ENCODE measurements around the gene PDE4DIP.
"Not testable (repeated sequence)": the region's sequence is repeated elsewhere in the genome, so short reads cannot be mapped to it uniquely, and the experiment has no call there.

Gene PDE4DIP
- 71.0 to 180 (median 121) reads per million in 17 experiments for total RNA-seq

DNA sequence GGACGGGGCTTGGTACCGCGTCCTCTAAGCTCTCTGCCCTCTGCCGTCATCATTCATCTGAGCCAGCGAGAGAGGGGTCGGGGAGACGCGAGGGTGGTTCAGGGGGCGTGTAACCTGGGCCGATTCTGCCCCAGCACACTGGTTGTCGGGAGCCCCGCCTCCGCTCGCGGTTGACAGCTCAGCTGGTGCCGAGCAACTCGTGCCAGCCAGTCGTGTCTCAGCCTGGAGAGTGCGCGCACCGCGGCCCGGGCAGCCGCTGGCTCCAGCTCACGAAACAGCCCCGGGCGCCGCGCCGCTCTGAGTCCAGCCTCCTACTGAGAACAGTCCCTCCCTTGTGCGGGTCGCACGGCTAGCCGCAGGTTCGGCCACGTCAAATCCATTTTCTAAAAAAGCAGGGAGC is at the start of gene PDE4DIP:
Gene PDE4DIP, plus strand, starts transcription at position 209 of the 400 bp plus-strand sequence. CDS start 347 bp downstream, outside the sequence.
- not testable (repeated sequence) for DNase-seq

DNA sequence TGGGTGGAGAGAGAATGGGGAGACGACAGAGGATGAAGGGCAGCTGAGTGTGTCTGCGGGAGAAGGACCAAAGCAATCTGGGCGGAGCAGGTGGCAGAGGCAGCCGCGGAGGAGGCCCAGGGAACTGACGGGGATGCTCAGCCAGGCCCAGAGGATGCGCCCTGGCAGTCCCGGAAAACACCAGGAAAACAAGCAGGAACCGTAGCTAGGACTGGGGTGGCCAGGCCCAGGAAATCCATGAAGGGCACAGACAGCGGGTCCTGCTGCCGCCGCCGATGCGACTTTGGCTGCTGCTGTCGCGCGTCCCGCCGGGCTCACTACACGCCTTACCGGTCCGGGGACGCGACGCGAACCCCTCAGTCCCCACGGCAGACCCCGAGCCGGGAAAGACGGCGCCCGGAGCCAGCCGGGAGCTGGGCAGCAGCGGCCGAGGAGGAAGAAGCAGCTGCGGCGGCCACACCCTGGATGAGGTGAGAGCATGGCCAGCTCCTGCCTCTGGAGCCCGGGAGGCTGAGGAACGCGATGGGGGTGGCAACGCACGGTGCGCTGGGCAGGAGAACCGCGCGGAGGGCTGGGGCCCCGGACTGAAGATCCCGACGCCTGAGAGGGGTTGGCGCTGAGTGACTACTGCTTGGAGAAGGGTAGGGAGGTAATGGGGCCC is 35.8 kb upstream of the PDE4DIP start:
- not testable (repeated sequence) for DNase-seq

- not testable (repeated sequence) for DNase-seq
These were observed 35.3 kb upstream of the PDE4DIP start for GRCh38 chr1:148808929-148809283.

- not testable (repeated sequence) for DNase-seq
These were observed 22.0 kb upstream of the PDE4DIP start for GRCh38 chr1:148822180-148822579.

DNA sequence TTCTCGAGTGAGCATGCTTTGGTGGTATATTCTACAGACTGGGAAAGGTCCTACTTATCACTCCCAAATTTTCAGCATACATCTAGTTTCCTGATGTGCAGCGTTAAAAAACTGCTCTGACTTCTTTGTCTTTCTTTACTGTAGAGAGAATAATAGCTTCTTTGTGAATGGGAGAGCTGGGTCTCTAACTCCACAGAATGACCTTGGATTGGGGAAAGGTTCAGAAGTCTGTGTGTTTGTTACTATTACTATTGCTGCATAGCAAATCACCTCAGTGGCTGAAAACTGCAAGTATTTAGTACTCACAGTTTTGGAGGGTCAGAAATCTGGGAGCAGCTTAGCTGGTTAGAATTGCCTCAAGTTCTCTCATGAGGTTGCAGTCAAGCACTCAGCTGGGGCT is 20.4 kb upstream of the PDE4DIP start:
- DNase-seq = not testable (repeated sequence)

DNA sequence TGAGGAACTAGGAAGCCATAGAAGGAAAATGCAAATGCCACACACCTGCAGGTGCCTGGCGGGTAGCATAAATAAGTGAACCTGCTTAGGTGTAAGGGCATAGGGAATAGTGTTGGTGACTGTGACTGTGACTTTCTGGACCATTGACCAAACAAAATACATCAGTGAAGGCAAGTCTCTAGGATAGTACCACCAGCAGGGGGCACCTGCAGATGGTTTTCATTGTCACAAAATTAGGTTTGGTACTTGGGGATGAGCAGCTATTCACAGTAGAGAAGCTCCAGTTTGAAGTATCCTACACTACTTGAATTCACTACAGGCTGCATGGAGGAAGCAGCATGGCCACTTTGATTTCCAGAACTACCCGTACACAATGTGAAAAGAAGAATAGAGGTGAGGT is 19.2 kb upstream of the PDE4DIP start:
- DNase-seq = not testable (repeated sequence)

GRCh38 chr1:148828531-148828930 is 15.7 kb upstream of the PDE4DIP start:
- DNase-seq = not testable (repeated sequence)

- DNase-seq = not testable (repeated sequence)
These were observed 15.3 kb upstream of the PDE4DIP start for GRCh38 chr1:148828962-148829361.

- not testable (repeated sequence) for DNase-seq
These were observed 14.9 kb upstream of the PDE4DIP start for GRCh38 chr1:148829365-148829764.

- DNase-seq = not testable (repeated sequence)
These were observed 3.0 kb upstream of the PDE4DIP start for GRCh38 chr1:148841262-148841661.

GRCh38 chr1:148844651-148845050 is 423 bp downstream of the PDE4DIP start:
- DNase-seq = not testable (repeated sequence)

GRCh38 chr1:148845068-148845467 is 840 bp downstream of the PDE4DIP start:
- not testable (repeated sequence) for DNase-seq

DNA sequence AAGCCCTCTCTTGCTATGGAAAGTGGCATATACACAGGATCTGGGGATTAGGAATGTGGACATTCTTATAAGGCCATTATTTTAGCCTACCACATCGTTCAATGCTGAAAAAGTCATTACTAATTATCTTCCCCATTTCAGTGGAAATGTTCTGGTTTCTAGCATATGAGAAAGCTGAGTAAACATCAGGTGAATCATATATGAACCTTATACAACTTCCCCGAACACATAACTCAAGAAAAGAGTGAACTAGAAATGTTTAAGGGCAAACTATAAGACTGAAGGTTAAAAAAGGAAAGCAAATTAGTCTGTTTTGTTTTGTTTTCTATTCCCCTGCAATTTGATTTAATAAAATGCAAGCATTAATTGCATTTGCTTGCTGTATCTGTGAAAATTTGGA is 6.1 kb downstream of the PDE4DIP start:
- not testable (repeated sequence) for DNase-seq

DNA sequence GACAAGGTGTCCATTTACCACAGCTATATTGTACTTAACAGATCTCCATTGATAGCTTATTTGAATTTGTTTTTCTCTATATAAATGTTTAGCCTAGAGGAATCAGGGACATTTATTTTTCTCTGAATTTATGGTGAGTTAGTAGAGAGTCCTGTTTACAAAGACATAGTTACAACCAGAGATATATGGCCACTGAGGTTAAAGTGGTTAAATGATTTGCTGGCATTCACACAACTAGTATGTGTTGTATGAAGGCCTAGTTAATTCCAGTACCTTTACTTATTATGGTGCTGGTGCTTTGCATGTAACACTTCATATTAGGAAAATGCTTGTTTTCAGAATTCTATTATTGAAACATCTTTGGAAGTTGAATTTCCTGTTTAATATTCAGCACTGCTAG is 6.6 kb downstream of the PDE4DIP start:
- not testable (repeated sequence) for DNase-seq

DNA sequence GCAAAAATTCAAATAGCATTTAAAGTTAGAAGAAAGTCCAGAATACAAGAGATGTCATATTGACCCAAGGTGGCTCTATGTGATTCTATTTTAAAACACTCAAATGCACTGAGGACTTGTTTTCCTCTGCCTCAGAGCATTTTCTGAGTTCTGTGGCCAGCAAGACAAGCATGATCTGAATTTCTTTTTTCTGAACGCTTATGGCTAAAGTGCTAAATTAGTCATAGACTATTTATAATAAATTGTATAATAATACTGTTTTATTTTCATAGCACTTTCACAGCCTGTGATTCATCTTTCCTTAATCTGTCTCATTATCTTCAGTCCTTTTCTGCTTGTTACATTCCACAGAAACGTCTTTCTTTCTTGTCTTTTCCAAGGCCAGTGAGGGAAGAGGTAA is 7.5 kb downstream of the PDE4DIP start:
- not testable (repeated sequence) for DNase-seq

- DNase-seq = not testable (repeated sequence)
These were observed 9.1 kb downstream of the PDE4DIP start for GRCh38 chr1:148853363-148853762.

GRCh38 chr1:148854063-148854462 is 9.8 kb downstream of the PDE4DIP start:
- not testable (repeated sequence) for DNase-seq

GRCh38 chr1:148855367-148855766 is 11.1 kb downstream of the PDE4DIP start:
- DNase-seq = not testable (repeated sequence)

- not testable (repeated sequence) for DNase-seq
These were observed 15.8 kb downstream of the PDE4DIP start for GRCh38 chr1:148860049-148860448.

GRCh38 chr1:148860579-148861259 is 16.5 kb downstream of the PDE4DIP start:
- not testable (repeated sequence) for DNase-seq

- not testable (repeated sequence) for DNase-seq
These were observed 18.4 kb downstream of the PDE4DIP start for GRCh38 chr1:148862590-148862989.

DNA sequence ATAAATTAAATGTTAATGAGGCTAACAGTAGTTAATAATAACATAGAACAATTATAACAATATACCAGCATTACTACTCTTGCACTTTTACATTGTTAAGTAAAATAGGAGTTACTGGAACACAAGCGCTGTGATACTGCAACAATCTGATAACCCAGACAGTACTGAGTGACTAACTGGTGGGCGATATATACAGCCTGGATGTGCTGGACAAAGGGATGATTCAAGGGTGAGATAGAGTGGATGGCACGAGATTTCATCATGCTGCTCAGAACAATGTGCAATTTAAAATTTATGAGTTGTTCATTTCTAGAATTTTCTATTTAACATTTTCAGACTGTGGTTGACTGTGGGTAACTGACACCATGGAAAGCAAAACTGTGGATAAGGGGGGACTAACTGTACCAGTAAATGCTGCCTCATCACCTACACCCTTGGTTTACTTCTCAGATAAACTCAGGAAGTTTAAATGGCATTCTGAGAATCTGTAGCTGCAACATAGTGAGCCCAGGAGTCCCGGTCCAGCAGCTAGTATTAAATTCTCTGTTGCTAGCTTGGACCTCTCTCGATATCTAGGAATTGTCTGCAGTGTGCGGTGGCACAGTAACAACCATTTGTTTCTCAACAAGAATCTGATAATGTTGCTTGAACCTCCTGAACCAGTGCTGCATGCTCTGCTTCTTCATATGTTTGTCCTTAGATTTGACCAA is 24.9 kb downstream of the PDE4DIP start:
- not testable (repeated sequence) for DNase-seq

GRCh38 chr1:148869634-148869961 is 25.4 kb downstream of the PDE4DIP start:
- DNase-seq = not testable (repeated sequence)
